GM23338 (cell line): ENCODE results near the gene ASTN1. TPM values are rescaled to one million over a fixed set of nuclear protein-coding genes. Genes with fewer than 3 reads are reported as not detected.

Source experiments
- ATAC-seq: fragments of 200-7000 bp; cut with Tn5 transposase; 3 replicates; pipeline ENCODE4 v1.9.1; 2020
- DNase-seq: peaks from one replicate; pipeline ENCODE4 v3.0.0-alpha.2; 2015; ENCODE audit warnings: low spot score
- H2AFZ ChIP-seq: fragments of 200-600 bp; sonication (generic); 2 replicates; pipeline ENCODE4 v1.8.0; 2016; ENCODE audit warnings: antibody characterized with exemption, mild to moderate bottlenecking, moderate library complexity
- H3F3A ChIP-seq: fragments of 200-600 bp; sonication (generic); replicated peaks from 2 replicates; pipeline ENCODE4 v1.8.0; 2017; ENCODE audit warnings: antibody characterized with exemption, mixed run types, low read depth
- H3K27ac ChIP-seq: fragments of 200-600 bp; sonication (generic); 2 replicates; pipeline ENCODE4 v1.6.1; 2016; ENCODE audit warnings: low read depth
- H3K27me3 ChIP-seq: fragments of 200-600 bp; sonication (generic); 2 replicates; pipeline ENCODE4 v1.8.0; 2016; ENCODE audit warnings: mild to moderate bottlenecking, mixed run types, moderate library complexity; ENCODE audit not compliant: insufficient read depth
- H3K36me3 ChIP-seq: fragments of 200-600 bp; sonication (generic); 2 replicates; pipeline ENCODE4 v1.8.0; 2016; ENCODE audit warnings: mild to moderate bottlenecking; ENCODE audit not compliant: insufficient read depth
- H3K4me1 ChIP-seq: fragments of 200-600 bp; sonication (generic); 2 replicates; pipeline ENCODE4 v1.8.0; 2016; ENCODE audit warnings: mild to moderate bottlenecking, moderate library complexity; ENCODE audit not compliant: insufficient read depth
- H3K4me2 ChIP-seq: fragments of 200-600 bp; sonication (generic); 2 replicates; pipeline ENCODE4 v1.7.1; 2017; ENCODE audit warnings: mixed run types
- H3K4me3 ChIP-seq: fragments of 200-600 bp; sonication (generic); 2 replicates; pipeline ENCODE4 v1.6.1; 2016; ENCODE audit warnings: mixed run types
- H3K79me2 ChIP-seq: fragments of 200-600 bp; sonication (generic); replicated peaks from 2 replicates; pipeline ENCODE4 v1.8.0; 2017; ENCODE audit warnings: mild to moderate bottlenecking; ENCODE audit not compliant: insufficient read depth
- H3K9me2 ChIP-seq: fragments of 200-600 bp; sonication (generic); 2 replicates; pipeline ENCODE4 v1.8.0; 2017; ENCODE audit not compliant: insufficient read depth
- H4K20me1 ChIP-seq: fragments of 200-600 bp; sonication (generic); replicated peaks from 2 replicates; pipeline ENCODE4 v1.8.0; 2017; ENCODE audit warnings: mild to moderate bottlenecking; ENCODE audit not compliant: insufficient read depth
- H3K27ac Mint-ChIP-seq: 2 replicates; pipeline ENCODE4 v1.8.0; 2020; ENCODE audit warnings: inconsistent platforms, mild to moderate bottlenecking, moderate library complexity, mixed read lengths
- H3K27me3 Mint-ChIP-seq: 3 replicates; pipeline ENCODE4 v1.8.0; 2022; ENCODE audit warnings: low read depth, mild to moderate bottlenecking, moderate library complexity, mixed read lengths, inconsistent platforms; ENCODE audit not compliant: insufficient read depth, poor library complexity
- H3K36me3 Mint-ChIP-seq: 3 replicates; pipeline ENCODE4 v1.8.0; 2021; ENCODE audit warnings: low read depth, mild to moderate bottlenecking, inconsistent platforms, moderate library complexity, mixed read lengths
- H3K4me1 Mint-ChIP-seq: 3 replicates; pipeline ENCODE4 v1.8.0; 2020; ENCODE audit warnings: mild to moderate bottlenecking, inconsistent platforms, mixed read lengths
- H3K4me3 Mint-ChIP-seq: 3 replicates; pipeline ENCODE4 v1.8.0; 2021; ENCODE audit warnings: moderate library complexity, mild to moderate bottlenecking, inconsistent platforms, mixed read lengths
- H3K9me3 Mint-ChIP-seq: 3 replicates; pipeline ENCODE4 v1.8.0; 2020; ENCODE audit warnings: moderate library complexity, mild to moderate bottlenecking, inconsistent platforms, mixed read lengths
- CREB1 ChIP-seq: fragments of 250-450 bp; sonication (Bioruptor Pico); IDR thresholded peaks from 2 replicates; pipeline ENCODE4 v1.5.0; 2020; ENCODE audit warnings: low read depth, mild to moderate bottlenecking, moderate library complexity
- CTCF ChIP-seq, 2 experiments: fragments of 200-600 bp in 1 of 2; sonication (generic) in 1 of 2; conservative IDR thresholded peaks; 2 replicates each; pipeline versions ENCODE4 v1.5.1 to v1.6.1; 2016 to 2017; ENCODE audit warnings: antibody characterized with exemption in 2 of 2, low read depth in 2 of 2, mild to moderate bottlenecking in 2 of 2, moderate library complexity in 1 of 2
- ETS1 ChIP-seq: IDR thresholded peaks from 2 replicates; pipeline ENCODE4 v1.6.1; 2016; ENCODE audit warnings: antibody characterized with exemption
- EZH2 ChIP-seq: fragments of 200-600 bp; sonication (generic); IDR thresholded peaks from one replicate; pipeline ENCODE4 v1.8.0; 2017; ENCODE audit warnings: antibody characterized with exemption, mild to moderate bottlenecking, low read depth; ENCODE audit not compliant: unreplicated experiment
- EZH2phosphoT487 ChIP-seq: fragments of 200-600 bp; sonication (generic); IDR thresholded peaks from one replicate; pipeline ENCODE4 v1.8.1; 2018; ENCODE audit warnings: antibody characterized with exemption; ENCODE audit not compliant: unreplicated experiment
- JUNB ChIP-seq: IDR thresholded peaks from one replicate; pipeline ENCODE4 v1.6.1; 2016; ENCODE audit warnings: antibody characterized with exemption; ENCODE audit not compliant: unreplicated experiment
- NANOG ChIP-seq: IDR thresholded peaks from 2 replicates; pipeline ENCODE4 v1.6.1; 2016; ENCODE audit warnings: antibody characterized with exemption, borderline replicate concordance
- POLR2AphosphoS5 ChIP-seq: IDR thresholded peaks from 2 replicates; pipeline ENCODE4 v1.6.1; 2016; ENCODE audit warnings: antibody characterized with exemption, low read depth
- REST ChIP-seq: IDR thresholded peaks from one replicate; pipeline ENCODE4 v1.6.1; 2018; ENCODE audit warnings: antibody characterized with exemption; ENCODE audit not compliant: unreplicated experiment
- STAT1 ChIP-seq: IDR thresholded peaks from one replicate; pipeline ENCODE4 v1.6.1; 2016; ENCODE audit warnings: antibody characterized with exemption; ENCODE audit not compliant: unreplicated experiment
- ZNF331 ChIP-seq: fragments of 250-450 bp; sonication (Bioruptor Pico); IDR thresholded peaks from 2 replicates; pipeline ENCODE4 v1.5.0; 2020; ENCODE audit warnings: low read depth, mild to moderate bottlenecking, moderate library complexity
- polyA plus RNA-seq: library from polyadenylated mRNA; unstranded; fragments of >200 nt; fragmentation: Nextera tagmentation; extraction: Ambion mirVana; gene quantifications from 2 replicates; pipeline ENCODE4 v1.2.1, GENCODE V29; 2016
- total RNA-seq: library from RNA; depleted of rRNA; stranded (reverse); fragments of >200 nt; shearing (Covaris generic); gene quantifications from 2 replicates; pipeline ENCODE4 v1.2.3, GENCODE V29; 2014

Gene ASTN1
- total and polyA plus RNA-seq, 2 experiments from 2014 or later, result 2.0 to 5.2 TPM

- Histone ChIP-seq H3K27ac (no peak overlapping the region), H3K9me2 (0 out of 2 replicates have a peak, but pooled peaks cover 5% of the 10 kb centered on the region), H3F3A (no peaks in the 10 kb centered on the region), H3K4me3 (no peak overlapping the region), H4K20me1 (no peaks in the 10 kb centered on the region), H3K27me3 (no peaks in the 10 kb centered on the region), H3K36me3 (no peaks in the 10 kb centered on the region), H3K79me2 (no peaks in the 10 kb centered on the region), H3K4me1 (no peaks in the 10 kb centered on the region), H3K4me2 (no peak overlapping the region), H2AFZ (no peak overlapping the region)
- TF ChIP-seq JUNB (no peak), NANOG (no peak), CREB1 (CRISPR knock-in tag) (no peak), EZH2phosphoT487 (no peak), ETS1 (no peak), STAT1 (no peak), EZH2 (no peak), CTCF (conservative IDR thresholded peaks at IDR 0.05; ENCODE audit: low read depth in 2 of 2) (no peak), ZNF331 (CRISPR knock-in tag) (no peak)
- Mint-ChIP-seq H3K27ac (no peak overlapping the region), H3K4me3 (no peak overlapping the region), H3K9me3 (no peaks in the 10 kb centered on the region), H3K4me1 (no peaks in the 10 kb centered on the region), H3K36me3 (no peaks in the 10 kb centered on the region; the same call in 2 of the 3 replicates), H3K27me3 (no peaks in the 10 kb centered on the region)
- DNase-seq, result no peak
- no peak for ATAC-seq
Measured at GRCh38 chr1:176932114-176933104, 232.1 kb downstream of the ASTN1 start.

GRCh38 chr1:176931526-176931925 lies 233.0 kb downstream of the ASTN1 start:
- Histone ChIP-seq H3K4me3 (no peak overlapping the region), H3K36me3 (no peaks in the 10 kb centered on the region), H3K79me2 (no peaks in the 10 kb centered on the region), H3K4me1 (no peaks in the 10 kb centered on the region), H3K9me2 (0 out of 2 replicates have a peak, but pooled peaks cover 5% of the 10 kb centered on the region), H3K27me3 (no peaks in the 10 kb centered on the region), H3K4me2 (no peak overlapping the region), H3F3A (no peaks in the 10 kb centered on the region), H2AFZ (no peak overlapping the region), H3K27ac (no peak overlapping the region), H4K20me1 (no peaks in the 10 kb centered on the region)
- H3K9me3 Mint-ChIP-seq, result no peaks in the 10 kb centered on the region
- no peaks in the 10 kb centered on the region for H3K27me3 Mint-ChIP-seq
- DNase-seq (no peak), ATAC-seq (no peak)
- H3K4me3 Mint-ChIP-seq, result no peak overlapping the region
- no peak overlapping the region for H3K27ac Mint-ChIP-seq
- no peaks in the 10 kb centered on the region; the same call in 2 of the 3 replicates for H3K36me3 Mint-ChIP-seq
- H3K4me1 Mint-ChIP-seq, result no peaks in the 10 kb centered on the region
- TF ChIP-seq STAT1 (no peak), EZH2 (no peak), REST (no peak), JUNB (no peak), CTCF (conservative IDR thresholded peaks at IDR 0.05; ENCODE audit: low read depth in 2 of 2) (no peak), ETS1 (no peak), POLR2AphosphoS5 (no peak)
